GM12864 (cell line): Measurements from ENCODE around the gene EXOC6.

Source experiments
- DNase-seq: peaks from one replicate; pipeline ENCODE4 v3.0.0-alpha.2; 2011; ENCODE audit warnings: low read depth
- H3K4me3 ChIP-seq: 2 replicates; pipeline ENCODE4 v1.5.1; 2011; ENCODE audit warnings: mild to moderate bottlenecking, low read depth, low read length, control low read depth
- CTCF ChIP-seq: IDR thresholded peaks from 2 replicates; pipeline ENCODE4 v1.5.1; 2011; ENCODE audit warnings: low read depth, mild to moderate bottlenecking, moderate library complexity, low read length, control low read depth, inconsistent platforms; ENCODE audit errors: missing control alignments

The EXOC6 gene

DNA sequence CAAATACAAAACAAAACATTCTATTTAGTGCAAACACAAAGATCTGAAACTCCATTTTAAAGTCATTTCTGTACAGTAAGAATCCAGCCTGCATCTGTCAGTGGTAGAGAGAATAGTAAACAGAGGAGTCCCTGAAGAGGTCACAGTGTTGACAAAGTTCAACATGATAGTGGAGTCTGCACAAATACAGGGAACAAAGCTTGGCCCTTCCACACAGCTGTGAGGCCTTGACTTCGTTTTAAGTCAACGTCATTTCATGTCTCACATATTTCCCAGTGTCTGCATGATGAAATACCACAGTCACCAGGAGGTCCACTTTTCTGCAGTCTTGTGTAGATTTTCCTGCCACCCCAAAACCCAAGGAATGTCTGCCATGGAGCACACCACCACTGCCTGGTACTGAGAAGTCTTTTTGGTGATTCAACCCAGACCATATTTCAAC, 258.3 kb downstream of the EXOC6 start:
- no peak for TF ChIP-seq CTCF
- H3K4me3 ChIP-seq: no peak overlapping the region
- DNase-seq: no peak
